Measurements from ENCODE around the gene UFC1.

- TF ChIP-seq, protein P1, sequence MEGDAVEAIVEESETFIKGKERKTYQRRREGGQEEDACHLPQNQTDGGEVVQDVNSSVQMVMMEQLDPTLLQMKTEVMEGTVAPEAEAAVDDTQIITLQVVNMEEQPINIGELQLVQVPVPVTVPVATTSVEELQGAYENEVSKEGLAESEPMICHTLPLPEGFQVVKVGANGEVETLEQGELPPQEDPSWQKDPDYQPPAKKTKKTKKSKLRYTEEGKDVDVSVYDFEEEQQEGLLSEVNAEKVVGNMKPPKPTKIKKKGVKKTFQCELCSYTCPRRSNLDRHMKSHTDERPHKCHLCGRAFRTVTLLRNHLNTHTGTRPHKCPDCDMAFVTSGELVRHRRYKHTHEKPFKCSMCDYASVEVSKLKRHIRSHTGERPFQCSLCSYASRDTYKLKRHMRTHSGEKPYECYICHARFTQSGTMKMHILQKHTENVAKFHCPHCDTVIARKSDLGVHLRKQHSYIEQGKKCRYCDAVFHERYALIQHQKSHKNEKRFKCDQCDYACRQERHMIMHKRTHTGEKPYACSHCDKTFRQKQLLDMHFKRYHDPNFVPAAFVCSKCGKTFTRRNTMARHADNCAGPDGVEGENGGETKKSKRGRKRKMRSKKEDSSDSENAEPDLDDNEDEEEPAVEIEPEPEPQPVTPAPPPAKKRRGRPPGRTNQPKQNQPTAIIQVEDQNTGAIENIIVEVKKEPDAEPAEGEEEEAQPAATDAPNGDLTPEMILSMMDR (IDR thresholded peaks at IDR 0.05; ENCODE audit: insufficient read depth, low read depth, low read length): no peak
- TF ChIP-seq EZH2 (IDR thresholded peaks at IDR 0.05; ENCODE audit: insufficient read depth, low read length): no peak
These were observed 13.1 kb downstream of the UFC1 start for GRCh38 chr1:161166669-161167548.
